ENCODE results near the gene ADCY7. TPM values are rescaled to one million over a fixed set of nuclear protein-coding genes. Genes with fewer than 3 reads are reported as not detected.

ADCY7 gene
- total RNA-seq, 6 experiments from 2014 or later = 32.7 to 48.1 (median 41.9) TPM

DNA sequence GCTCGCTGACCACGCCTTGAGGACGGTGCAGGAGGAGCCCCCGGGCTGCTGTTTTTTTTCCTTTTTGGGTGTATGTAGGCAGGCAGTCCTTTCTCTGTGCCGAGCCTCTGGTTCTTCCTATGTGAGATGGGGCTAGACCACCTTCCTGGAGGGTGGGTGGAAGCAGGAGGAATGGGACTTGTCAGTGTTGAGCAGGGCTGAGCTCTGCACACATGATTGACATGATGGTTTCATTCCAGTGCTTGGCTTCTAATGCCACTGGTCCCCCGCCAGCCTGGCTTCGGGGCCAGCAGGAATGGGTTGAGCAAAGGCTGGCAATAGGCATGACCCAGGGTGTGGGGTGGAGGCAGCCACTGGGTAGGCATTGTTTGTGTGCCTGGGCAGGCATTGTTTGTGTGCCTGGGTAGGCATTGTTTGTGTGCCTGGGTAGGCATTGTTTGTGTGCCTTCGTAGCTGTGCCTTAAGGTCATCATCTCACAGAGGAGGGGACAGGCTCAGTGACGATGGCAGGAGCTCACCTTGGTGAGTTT lies 14.2 kb upstream of the ADCY7 start:
- no peak for DNase-seq
- Mint-ChIP-seq H3K9me3 (no peaks in the 10 kb centered on the region), H3K4me3 (no peak overlapping the region), H3K4me1 (ENCODE audit: low read depth) (peaks cover 19% of the 10 kb centered on the region), H3K27me3 (ENCODE audit: insufficient read depth) (peaks cover 15% of the 10 kb centered on the region), H3K36me3 (ENCODE audit: low read depth) (no peaks in the 10 kb centered on the region), H3K27ac (peak overlapping the region; percentile 31; the same call in 1 of the 2 replicates)
- no peak for TF ChIP-seq CTCF (IDR thresholded peaks at IDR 0.05)

DNA sequence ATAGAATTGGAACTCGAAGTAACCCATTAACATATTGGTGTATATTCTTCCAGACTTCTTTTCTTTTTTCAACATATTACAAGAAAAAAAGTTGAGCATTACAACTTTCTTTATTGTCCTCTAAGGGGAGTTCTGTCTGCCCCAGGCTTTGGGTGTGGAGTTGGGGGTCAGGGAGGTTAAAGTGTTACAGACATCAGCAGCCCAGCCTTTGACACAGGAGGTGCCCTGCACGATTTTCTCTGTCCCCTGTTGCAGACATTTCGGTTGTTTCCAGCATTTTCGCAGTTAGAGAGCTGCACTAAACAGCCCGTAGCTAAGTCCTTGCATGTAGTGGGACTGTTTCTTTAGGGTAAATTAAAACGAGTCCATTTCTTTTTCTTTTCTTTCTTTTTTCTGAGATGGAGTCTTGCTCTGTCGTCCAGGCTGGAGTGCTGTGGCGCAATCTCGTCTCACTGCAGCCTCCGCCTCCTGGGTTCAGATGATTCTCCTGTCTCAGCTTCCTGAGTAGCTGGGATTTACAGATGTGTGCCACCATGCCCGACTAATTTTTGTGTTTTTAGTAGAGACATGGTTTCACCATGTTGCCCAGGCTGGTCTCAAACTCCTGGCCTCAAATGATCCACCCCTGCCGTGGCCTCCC lies 13.4 kb upstream of the ADCY7 start:
- no peak for DNase-seq
- peaks cover 19% of the 10 kb centered on the region for H3K4me1 Mint-ChIP-seq (ENCODE audit: low read depth)
- no peaks in the 10 kb centered on the region for H3K9me3 Mint-ChIP-seq
- H3K36me3 Mint-ChIP-seq (ENCODE audit: low read depth) = no peaks in the 10 kb centered on the region
- H3K27me3 Mint-ChIP-seq (ENCODE audit: insufficient read depth) = peaks cover 15% of the 10 kb centered on the region
- no peak overlapping the region for H3K4me3 Mint-ChIP-seq
- no peak overlapping the region for H3K27ac Mint-ChIP-seq
- TF ChIP-seq CTCF (IDR thresholded peaks at IDR 0.05) = no peak

- no peak for TF ChIP-seq CTCF (IDR thresholded peaks at IDR 0.05)
- peaks cover 19% of the 10 kb centered on the region for H3K4me1 Mint-ChIP-seq (ENCODE audit: low read depth)
- H3K27ac Mint-ChIP-seq = no peak overlapping the region
- peaks cover 15% of the 10 kb centered on the region for H3K27me3 Mint-ChIP-seq (ENCODE audit: insufficient read depth)
- no peak for DNase-seq
- H3K36me3 Mint-ChIP-seq (ENCODE audit: low read depth) = no peaks in the 10 kb centered on the region
- H3K9me3 Mint-ChIP-seq = no peaks in the 10 kb centered on the region
- H3K4me3 Mint-ChIP-seq = no peak overlapping the region
Observed at GRCh38 chr16:50253514-50253910, 12.8 kb upstream of the ADCY7 start.

DNA sequence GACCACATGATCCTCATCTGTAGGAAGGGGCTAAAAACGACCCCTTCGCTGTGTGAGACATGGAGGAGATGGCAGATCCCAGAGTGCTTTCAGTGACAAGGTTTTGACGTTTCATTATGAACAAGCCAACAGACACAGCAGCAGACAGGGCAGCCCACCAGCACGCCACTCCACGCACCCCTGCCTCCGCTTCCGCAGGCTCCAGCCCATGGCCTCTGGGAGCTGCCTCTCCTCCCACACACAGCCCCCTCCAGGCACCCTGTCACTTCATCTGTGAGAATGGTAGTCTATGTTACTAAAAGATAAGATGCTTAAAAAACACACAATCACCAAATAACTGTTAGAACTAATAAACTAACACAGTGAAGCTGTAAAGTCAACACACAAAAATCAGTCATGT lies 12.3 kb upstream of the ADCY7 start:
- Mint-ChIP-seq H3K36me3 (ENCODE audit: low read depth) (no peaks in the 10 kb centered on the region), H3K4me3 (no peak overlapping the region), H3K9me3 (no peaks in the 10 kb centered on the region), H3K27ac (no peak overlapping the region), H3K27me3 (ENCODE audit: insufficient read depth) (peaks cover 13% of the 10 kb centered on the region), H3K4me1 (ENCODE audit: low read depth) (peaks cover 24% of the 10 kb centered on the region)
- DNase-seq = no peak
- TF ChIP-seq CTCF (IDR thresholded peaks at IDR 0.05) = no peak

- H3K4me1 Mint-ChIP-seq (ENCODE audit: low read depth) = peaks cover 34% of the 10 kb centered on the region
- H3K27ac Mint-ChIP-seq = no peak overlapping the region
Observed at GRCh38 chr16:50255538-50255937, 10.8 kb upstream of the ADCY7 start.

More at GRCh38 chr16:50255538-50255937, 10.8 kb upstream of the ADCY7 start:
- Mint-ChIP-seq H3K9me3 (no peaks in the 10 kb centered on the region), H3K27me3 (ENCODE audit: insufficient read depth) (peaks cover 13% of the 10 kb centered on the region), H3K4me3 (no peak overlapping the region), H3K36me3 (ENCODE audit: low read depth) (peaks cover 12% of the 10 kb centered on the region)
- TF ChIP-seq CTCF (IDR thresholded peaks at IDR 0.05) = no peak
- no peak for DNase-seq

Data from HFFc6 (cell line).